ENCODE data around the gene SEMA3B.

Gene SEMA3B

DNA sequence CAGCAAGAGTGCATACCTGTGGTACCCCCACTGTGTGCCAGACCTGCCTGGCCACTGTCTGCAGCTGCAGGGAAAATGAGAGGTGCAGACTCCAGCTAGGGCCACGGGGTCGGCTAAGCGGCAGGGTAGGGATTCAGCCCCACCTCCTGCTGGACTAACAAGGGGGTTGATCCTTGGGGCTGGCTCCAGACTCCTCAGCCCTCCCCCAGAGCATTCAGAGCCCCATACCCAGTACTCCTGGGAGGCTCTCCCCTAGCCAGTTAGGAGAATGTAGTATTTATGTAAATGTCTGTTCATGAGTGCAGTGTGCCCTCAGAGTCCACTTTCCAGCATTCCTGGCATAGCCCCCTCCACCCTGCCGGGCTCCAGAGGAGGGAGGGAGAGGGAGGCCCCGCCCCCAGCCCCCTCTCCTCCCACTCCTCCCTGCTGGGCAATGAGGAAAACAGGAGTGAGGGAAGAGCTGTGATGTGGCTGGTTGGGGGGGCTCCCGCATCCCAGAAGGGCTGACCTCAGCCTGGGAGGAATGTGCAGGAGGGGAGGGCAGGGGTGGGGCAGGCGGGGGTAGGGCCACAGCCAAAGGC is 4.5 kb upstream of the SEMA3B start:
- TF ChIP-seq, protein P1, sequence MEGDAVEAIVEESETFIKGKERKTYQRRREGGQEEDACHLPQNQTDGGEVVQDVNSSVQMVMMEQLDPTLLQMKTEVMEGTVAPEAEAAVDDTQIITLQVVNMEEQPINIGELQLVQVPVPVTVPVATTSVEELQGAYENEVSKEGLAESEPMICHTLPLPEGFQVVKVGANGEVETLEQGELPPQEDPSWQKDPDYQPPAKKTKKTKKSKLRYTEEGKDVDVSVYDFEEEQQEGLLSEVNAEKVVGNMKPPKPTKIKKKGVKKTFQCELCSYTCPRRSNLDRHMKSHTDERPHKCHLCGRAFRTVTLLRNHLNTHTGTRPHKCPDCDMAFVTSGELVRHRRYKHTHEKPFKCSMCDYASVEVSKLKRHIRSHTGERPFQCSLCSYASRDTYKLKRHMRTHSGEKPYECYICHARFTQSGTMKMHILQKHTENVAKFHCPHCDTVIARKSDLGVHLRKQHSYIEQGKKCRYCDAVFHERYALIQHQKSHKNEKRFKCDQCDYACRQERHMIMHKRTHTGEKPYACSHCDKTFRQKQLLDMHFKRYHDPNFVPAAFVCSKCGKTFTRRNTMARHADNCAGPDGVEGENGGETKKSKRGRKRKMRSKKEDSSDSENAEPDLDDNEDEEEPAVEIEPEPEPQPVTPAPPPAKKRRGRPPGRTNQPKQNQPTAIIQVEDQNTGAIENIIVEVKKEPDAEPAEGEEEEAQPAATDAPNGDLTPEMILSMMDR (IDR thresholded peaks at IDR 0.05; ENCODE audit: control extremely low read depth, extremely low read depth, low read depth, missing control alignments): no peak
- DNase-seq (ENCODE audit: extremely low spot score): no peak
- CTCF ChIA-PET: interaction anchor here (1.2 to 4.6 kb wide), 7 partner anchors 7 to 72 kb away, joined by 3 to 19 read pairs (median 5); no protein-coding TSS in a partner anchor
- POLR2A ChIA-PET: interaction anchor here (0.6 kb wide), 1 partner anchor 38 kb away, joined by 3 read pairs; no protein-coding TSS in a partner anchor

DNA sequence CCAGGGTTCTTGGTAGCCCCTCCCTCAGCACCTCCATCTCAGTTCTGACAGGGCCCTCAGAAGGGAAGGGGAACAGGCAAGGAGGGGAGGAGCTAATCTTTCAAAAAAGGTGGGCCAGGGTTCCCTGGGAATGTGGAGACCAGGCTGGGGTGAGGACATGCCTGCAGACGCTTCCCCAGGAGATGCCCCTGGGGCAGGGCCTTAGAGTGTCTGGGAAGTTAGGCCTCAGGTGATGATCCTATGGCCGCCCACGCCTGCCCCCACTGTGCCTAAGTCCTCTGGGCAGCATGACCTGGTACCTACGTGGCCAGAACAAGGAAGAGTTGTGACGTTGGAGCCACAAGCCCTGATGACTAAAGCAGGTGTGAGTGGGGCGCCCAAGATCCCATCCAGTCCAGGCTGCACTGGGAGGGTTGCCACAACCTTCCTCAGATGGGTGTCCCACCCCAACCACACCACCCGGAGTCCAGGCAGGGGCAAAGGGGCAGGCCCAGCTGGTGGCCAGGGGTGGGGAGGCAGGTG is 3.9 kb upstream of the SEMA3B start:
- no peak for DNase-seq (ENCODE audit: extremely low spot score)
- CTCF ChIA-PET: interaction anchor here (0.7 to 4.6 kb wide), 6 partner anchors 9 to 73 kb away, joined by 3 to 19 read pairs (median 3); no protein-coding TSS in a partner anchor
- POLR2A ChIA-PET: no interaction called here
- TF ChIP-seq, protein P1 (IDR thresholded peaks at IDR 0.05; ENCODE audit: control extremely low read depth, extremely low read depth, low read depth, missing control alignments): no peak

DNA sequence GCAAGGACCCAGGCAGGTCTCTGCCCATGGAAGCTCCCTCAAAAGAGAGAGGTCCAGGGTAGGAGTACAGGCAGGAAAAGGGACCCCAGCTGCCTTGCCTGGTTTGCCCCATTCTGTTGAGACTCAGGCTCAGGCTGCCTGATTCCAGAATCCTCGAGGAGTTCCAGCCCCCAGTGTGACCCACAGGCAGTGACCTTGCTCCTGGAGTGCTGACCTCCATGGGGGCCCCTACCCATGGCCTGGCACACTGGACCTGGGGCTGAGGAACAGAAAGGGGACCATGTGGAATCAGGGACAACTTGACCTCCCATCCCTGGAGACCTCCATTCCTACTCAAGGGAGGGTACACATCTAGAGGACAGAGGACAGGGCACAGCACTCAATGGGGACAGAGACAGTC is 3.4 kb upstream of the SEMA3B start:
- POLR2A ChIA-PET: no interaction called here
- CTCF ChIA-PET: interaction anchor here (0.7 to 4.6 kb wide), 7 partner anchors 9 to 75 kb away, joined by 3 to 19 read pairs (median 3); partner anchors contain the start of gene GNAT1
- TF ChIP-seq, protein P1 (IDR thresholded peaks at IDR 0.05; ENCODE audit: control extremely low read depth, extremely low read depth, low read depth, missing control alignments): no peak
- no peak for DNase-seq (ENCODE audit: extremely low spot score)

DNA sequence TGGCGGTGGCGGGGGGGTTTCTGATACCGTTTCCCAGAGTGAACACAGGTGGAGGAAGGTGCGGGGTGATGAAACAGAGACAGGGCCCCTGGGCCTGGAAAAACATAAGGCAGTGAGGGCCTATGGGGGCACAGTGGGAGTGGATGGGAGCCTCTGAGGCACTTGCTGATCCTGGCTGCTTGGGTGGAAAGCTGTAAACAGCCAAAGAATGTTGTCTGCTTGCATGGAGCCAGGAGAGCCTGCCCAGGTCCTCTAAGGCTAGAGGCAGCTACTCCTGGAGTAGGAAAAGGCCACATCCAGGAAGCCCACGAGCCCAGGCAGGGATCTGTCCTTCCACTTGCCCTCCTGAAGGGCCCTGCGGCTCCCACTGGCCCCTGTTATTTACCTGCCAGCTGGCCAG is 2.9 kb upstream of the SEMA3B start:
- TF ChIP-seq, protein P1 (IDR thresholded peaks at IDR 0.05; ENCODE audit: control extremely low read depth, extremely low read depth, low read depth, missing control alignments): no peak
- ChIA-PET CTCF (interaction anchor here (0.7 to 4.6 kb wide), 8 partner anchors 8 to 75 kb away, joined by 3 to 19 read pairs (median 3); partner anchors contain the start of gene GNAT1), POLR2A (no interaction called here)
- DNase-seq (ENCODE audit: extremely low spot score): no peak

DNA sequence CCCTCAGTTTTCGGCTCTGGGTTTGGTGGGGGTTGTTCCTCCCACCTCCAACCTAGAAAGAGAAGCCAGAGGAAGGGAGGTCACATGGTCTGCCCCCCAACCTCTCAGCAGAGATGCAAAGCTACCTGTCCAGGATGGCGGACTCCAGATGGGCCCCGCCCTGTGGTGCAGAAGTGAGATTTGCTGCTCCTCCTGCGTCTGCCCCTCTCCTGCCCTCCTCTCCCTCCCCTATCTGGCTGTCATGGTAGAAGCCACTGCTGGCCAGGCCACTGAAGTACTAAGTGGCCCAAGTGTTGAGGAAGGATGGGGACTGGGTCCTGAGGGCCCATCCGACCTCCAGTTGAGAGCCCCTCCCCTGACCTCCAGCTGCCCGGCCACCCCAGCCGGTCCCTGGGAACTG is 2.1 kb upstream of the SEMA3B start:
- POLR2A ChIA-PET: no interaction called here
- DNase-seq (ENCODE audit: extremely low spot score): no peak
- CTCF ChIA-PET: interaction anchor here (1.1 to 4.6 kb wide), 8 partner anchors 8 to 147 kb away, joined by 3 to 19 read pairs (median 4); partner anchors contain the start of genes GNAI2 and GNAT1

DNA sequence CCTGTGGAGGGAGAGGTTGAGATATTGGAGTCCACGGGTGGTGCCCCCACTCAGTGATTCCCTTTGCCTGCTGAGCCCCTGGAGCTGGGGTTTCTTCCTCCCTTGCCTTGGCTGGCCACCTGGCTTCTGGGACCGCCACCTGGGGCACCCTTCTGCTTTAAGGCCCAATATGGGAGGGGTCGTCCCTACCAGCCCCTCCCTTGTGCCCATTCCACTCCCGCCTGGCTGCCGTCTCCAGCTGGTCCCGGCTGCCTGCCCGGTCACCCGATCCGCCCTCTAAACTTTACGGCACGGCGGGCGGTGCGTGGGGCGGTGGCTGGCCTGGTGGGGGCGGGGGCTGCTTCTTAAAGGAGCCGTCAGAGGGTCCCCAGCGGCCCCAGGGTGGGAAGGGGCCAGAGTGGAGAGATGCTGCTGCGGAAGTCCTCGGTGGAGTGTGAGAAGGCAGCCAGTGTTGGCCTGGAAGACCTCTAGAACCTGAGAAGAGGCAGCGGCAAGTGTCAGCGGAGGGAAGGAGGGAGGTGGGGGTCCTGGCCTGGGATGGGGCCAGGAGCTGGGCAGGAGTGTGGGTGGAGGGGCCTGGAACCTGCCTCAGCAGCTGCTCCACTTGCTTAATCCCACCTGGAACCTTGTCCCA is 1.6 kb upstream of the SEMA3B start:
- CTCF ChIA-PET: interaction anchor here (0.6 to 4.6 kb wide), 9 partner anchors 9 to 147 kb away, joined by 3 to 19 read pairs (median 3); partner anchors contain the start of genes GNAI2 and GNAT1
- DNase-seq (ENCODE audit: extremely low spot score): no peak
- TF ChIP-seq, protein P1 (IDR thresholded peaks at IDR 0.05; ENCODE audit: control extremely low read depth, extremely low read depth, low read depth, missing control alignments): no peak
- POLR2A ChIA-PET: no interaction called here

More for the DNA sequence above, 2.1 kb upstream of the SEMA3B start:
- TF ChIP-seq, protein P1 (IDR thresholded peaks at IDR 0.05; ENCODE audit: control extremely low read depth, extremely low read depth, low read depth, missing control alignments): no peak
